ENCODE measurements around the gene ZNF287.

The ZNF287 gene

DNA sequence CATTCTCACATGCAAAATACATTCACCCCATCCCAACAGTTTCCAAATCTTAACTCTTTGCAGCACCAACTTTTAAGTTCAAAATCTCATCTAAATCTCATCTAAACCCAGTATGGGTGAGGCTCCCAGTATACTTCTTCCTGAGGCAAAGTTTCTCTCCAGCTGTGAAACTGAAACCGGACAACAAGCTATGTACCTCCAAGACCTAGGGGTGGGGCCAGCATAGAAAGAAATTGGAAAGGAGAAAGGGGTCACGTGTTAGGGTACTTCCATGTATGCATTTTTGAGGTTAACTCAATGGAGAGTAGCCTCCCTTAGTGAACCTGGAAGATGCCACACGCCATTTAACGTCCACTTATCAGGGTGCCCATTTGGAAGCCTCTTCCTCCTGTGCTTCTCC, 53.1 kb downstream of the ZNF287 start:
- 94% methylated on average over 4 of the region's 4 CpGs for WGBS
- Histone ChIP-seq H3K9me3 (ENCODE audit: insufficient read depth, low read depth, low read length) (no peaks in the 10 kb centered on the region), H3K9ac (ENCODE audit: low read depth, low read length) (no peak overlapping the region), H3K27me3 (ENCODE audit: insufficient read depth, low read length) (no peaks in the 10 kb centered on the region), H3K36me3 (ENCODE audit: insufficient read depth, low read length) (no peaks in the 10 kb centered on the region), H3K27ac (ENCODE audit: low read depth, low read length) (no peak overlapping the region), H3K4me3 (ENCODE audit: low read length) (no peak overlapping the region), H3K4me1 (ENCODE audit: insufficient read depth, low read length) (peaks cover 27% of the 10 kb centered on the region)

DNA sequence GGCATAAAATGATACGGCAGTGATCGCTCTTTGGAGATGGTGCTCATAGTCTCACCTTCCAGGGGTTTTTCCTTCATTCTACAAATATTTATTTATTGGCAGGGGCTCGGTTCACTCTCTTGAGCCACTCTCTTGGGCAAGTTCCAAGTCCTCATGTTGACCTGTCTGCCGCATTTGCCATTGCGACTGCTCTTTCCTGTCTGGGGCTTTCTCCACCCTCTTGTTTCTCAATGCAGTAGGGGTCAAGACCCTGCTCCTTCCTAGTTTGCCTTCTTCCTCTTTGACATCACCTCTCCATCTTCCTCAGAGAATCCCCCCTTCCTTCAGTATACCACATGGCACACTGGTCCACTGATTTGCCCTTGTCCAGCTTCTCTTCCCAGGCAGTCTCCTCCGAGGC, 55.1 kb downstream of the ZNF287 start:
- Histone ChIP-seq H3K4me3 (ENCODE audit: low read length) (no peak overlapping the region), H3K4me1 (ENCODE audit: insufficient read depth, low read length) (peaks cover 27% of the 10 kb centered on the region), H3K36me3 (ENCODE audit: insufficient read depth, low read length) (no peaks in the 10 kb centered on the region), H3K9ac (ENCODE audit: low read depth, low read length) (no peak overlapping the region), H3K27me3 (ENCODE audit: insufficient read depth, low read length) (no peaks in the 10 kb centered on the region), H3K9me3 (ENCODE audit: insufficient read depth, low read depth, low read length) (no peaks in the 10 kb centered on the region), H3K27ac (ENCODE audit: low read depth, low read length) (no peak overlapping the region)
- WGBS = 94% methylated on average over 6 of the region's 6 CpGs

DNA sequence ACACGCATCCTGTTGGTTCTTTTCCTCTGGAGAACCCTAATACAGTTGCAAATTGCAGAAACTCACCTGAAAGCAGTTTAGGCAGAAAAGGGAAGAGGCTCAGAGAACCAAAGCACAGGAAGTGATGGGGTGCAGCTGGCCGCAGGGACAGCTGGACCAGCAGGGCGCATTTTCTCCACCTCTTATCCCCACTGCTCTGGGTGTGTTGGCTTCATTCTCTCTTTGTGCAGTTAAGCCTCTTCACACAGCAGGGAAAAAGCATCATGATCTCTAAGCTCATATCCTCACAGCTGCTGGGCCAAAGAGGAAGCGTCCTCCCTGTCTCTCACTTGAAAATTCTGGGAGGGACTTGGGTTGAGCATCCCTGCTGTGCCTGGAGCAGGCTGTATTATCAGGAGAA, 57.0 kb downstream of the ZNF287 start:
- H3K27ac ChIP-seq (ENCODE audit: low read depth, low read length) = no peak overlapping the region
- H3K9ac ChIP-seq (ENCODE audit: low read depth, low read length) = no peak overlapping the region
- H3K4me3 ChIP-seq (ENCODE audit: low read length) = no peak overlapping the region
- WGBS = 52% methylated on average over 4 of the region's 4 CpGs
- H3K27me3 ChIP-seq (ENCODE audit: insufficient read depth, low read length) = no peaks in the 10 kb centered on the region
- H3K36me3 ChIP-seq (ENCODE audit: insufficient read depth, low read length) = no peaks in the 10 kb centered on the region
- no peaks in the 10 kb centered on the region for H3K9me3 ChIP-seq (ENCODE audit: insufficient read depth, low read depth, low read length)
- peaks cover 25% of the 10 kb centered on the region for H3K4me1 ChIP-seq (ENCODE audit: insufficient read depth, low read length)

DNA sequence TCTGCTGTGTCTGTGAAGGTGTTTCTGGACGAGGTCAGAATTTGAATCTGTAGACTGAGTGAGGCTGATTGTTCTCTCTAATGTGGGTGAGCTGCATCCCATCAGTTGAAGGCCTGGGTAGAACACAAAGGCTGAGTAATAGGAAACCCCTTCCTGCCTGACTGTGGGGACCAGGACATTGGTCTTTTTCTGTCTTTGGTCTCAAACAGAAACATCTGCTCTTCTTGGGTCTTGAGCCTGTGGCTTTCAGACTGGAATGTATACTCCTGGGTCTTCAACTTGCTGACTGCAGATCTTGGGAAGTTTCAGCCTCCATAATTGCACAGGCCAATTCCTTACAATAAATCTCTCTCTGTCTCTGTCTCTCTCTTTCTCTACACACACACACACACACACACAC, 57.4 kb downstream of the ZNF287 start:
- H3K4me1 ChIP-seq (ENCODE audit: insufficient read depth, low read length) = peaks cover 21% of the 10 kb centered on the region
- no peak overlapping the region; the same call in 1 of the 2 replicates for H3K27ac ChIP-seq (ENCODE audit: low read depth, low read length)
- no peak overlapping the region for H3K9ac ChIP-seq (ENCODE audit: low read depth, low read length)
- 90% methylated on average over 1 of the region's 1 CpG for WGBS
- no peak overlapping the region for H3K4me3 ChIP-seq (ENCODE audit: low read length)
- H3K36me3 ChIP-seq (ENCODE audit: insufficient read depth, low read length) = no peaks in the 10 kb centered on the region
- H3K27me3 ChIP-seq (ENCODE audit: insufficient read depth, low read length) = no peaks in the 10 kb centered on the region
- no peaks in the 10 kb centered on the region for H3K9me3 ChIP-seq (ENCODE audit: insufficient read depth, low read depth, low read length)

DNA sequence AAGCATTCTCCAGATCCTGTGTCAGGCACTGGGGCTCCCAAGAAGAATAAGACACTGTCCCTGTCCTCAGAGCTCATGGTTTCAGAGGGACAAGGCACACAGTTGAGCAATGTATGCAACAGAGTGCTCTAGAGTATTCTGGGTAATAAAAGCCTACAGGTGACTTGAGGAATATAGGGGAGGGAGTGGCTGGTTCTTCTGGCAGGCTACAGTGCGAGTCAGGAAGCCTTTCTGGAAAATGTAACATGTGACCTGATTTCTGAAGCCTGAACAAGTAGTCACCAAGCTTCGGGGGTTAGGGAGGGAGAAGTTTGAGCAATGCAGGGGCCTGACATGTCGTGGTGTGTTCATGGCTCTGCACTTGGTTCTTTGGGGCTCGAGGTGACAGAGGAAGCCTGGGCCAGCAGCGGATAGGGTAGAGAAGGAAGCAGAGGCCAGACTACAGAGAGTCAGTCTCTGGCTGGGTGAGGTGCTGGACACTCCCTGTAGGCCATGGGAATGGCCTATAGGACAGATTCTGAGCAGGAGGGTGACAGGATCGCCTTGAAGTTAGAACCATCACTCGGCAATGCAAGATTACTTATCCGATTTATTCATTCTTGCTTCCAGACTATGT, 61.0 kb downstream of the ZNF287 start:
- no peak overlapping the region for H3K9ac ChIP-seq (ENCODE audit: low read depth, low read length)
- no peaks in the 10 kb centered on the region for H3K27me3 ChIP-seq (ENCODE audit: insufficient read depth, low read length)
- no peaks in the 10 kb centered on the region for H3K9me3 ChIP-seq (ENCODE audit: insufficient read depth, low read depth, low read length)
- H3K4me1 ChIP-seq (ENCODE audit: insufficient read depth, low read length) = peaks cover 16% of the 10 kb centered on the region
- 84% methylated on average over 8 of the region's 8 CpGs for WGBS
- H3K27ac ChIP-seq (ENCODE audit: low read depth, low read length) = no peak overlapping the region
- no peaks in the 10 kb centered on the region for H3K36me3 ChIP-seq (ENCODE audit: insufficient read depth, low read length)
- no peak overlapping the region for H3K4me3 ChIP-seq (ENCODE audit: low read length)

DNA sequence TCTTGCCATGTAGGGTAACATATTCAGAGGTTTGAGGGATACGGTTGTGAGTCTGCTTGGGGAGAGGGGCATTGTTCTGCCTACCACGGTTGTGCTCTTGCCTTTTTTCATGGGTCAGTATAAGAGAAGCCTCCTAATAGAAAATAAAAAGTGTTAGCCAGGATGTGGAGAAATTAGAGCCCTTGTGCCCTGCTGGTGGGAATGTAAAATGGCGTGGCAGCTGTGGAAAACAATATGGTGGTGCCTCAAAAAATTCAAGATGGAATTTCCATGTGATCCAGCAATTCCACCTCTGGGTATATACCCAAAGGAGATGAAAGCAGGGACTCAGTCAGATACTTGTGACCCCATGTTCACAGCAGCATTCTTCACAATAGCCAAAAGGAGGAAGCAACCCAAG, 62.8 kb downstream of the ZNF287 start:
- H3K9ac ChIP-seq (ENCODE audit: low read depth, low read length) = no peak overlapping the region
- WGBS = 93% methylated on average over 3 of the region's 3 CpGs
- no peak overlapping the region for H3K4me3 ChIP-seq (ENCODE audit: low read length)
- peaks cover 2% of the 10 kb centered on the region; the same call in 1 of the 2 replicates for H3K4me1 ChIP-seq (ENCODE audit: insufficient read depth, low read length)
- H3K27ac ChIP-seq (ENCODE audit: low read depth, low read length) = no peak overlapping the region
- no peaks in the 10 kb centered on the region for H3K27me3 ChIP-seq (ENCODE audit: insufficient read depth, low read length)
- H3K9me3 ChIP-seq (ENCODE audit: insufficient read depth, low read depth, low read length) = no peaks in the 10 kb centered on the region
- H3K36me3 ChIP-seq (ENCODE audit: insufficient read depth, low read length) = no peaks in the 10 kb centered on the region

DNA sequence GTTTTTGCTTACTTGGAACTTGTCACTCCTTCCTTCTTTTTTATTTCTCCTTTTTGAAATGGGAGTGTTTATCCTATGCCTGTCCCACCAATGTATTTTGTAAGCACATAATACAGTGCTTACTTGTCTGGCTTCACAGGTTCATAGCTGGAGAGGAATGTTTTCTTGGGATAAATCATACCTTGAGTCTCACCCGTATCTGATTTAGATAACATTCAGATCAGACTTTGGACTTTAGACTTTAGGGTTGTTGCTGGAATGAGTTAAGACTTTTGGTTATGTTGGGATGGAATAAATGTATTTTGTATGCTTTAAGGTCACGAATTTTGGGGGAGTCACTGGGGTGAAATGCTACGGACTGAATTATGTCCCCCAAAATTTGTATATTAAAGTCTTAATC, 64.0 kb downstream of the ZNF287 start:
- H3K27me3 ChIP-seq (ENCODE audit: insufficient read depth, low read length) = no peaks in the 10 kb centered on the region
- no peak overlapping the region for H3K9ac ChIP-seq (ENCODE audit: low read depth, low read length)
- no peak overlapping the region for H3K27ac ChIP-seq (ENCODE audit: low read depth, low read length)
- H3K36me3 ChIP-seq (ENCODE audit: insufficient read depth, low read length) = no peaks in the 10 kb centered on the region
- WGBS = 92% methylated on average over 3 of the region's 3 CpGs
- no peaks in the 10 kb centered on the region for H3K9me3 ChIP-seq (ENCODE audit: insufficient read depth, low read depth, low read length)
- no peak overlapping the region for H3K4me3 ChIP-seq (ENCODE audit: low read length)
- H3K4me1 ChIP-seq (ENCODE audit: insufficient read depth, low read length) = no peaks in the 10 kb centered on the region

Measured in HUES64 (cell line).